HG02678 (cell line): ENCODE results near the gene ATP1A4.
"Not testable (repeated sequence)": the region's sequence is repeated elsewhere in the genome, so short reads cannot be mapped to it uniquely, and the experiment has no call there.

Source experiments
- ATAC-seq: cut with Tn5 transposase; IDR thresholded peaks from one replicate; pipeline ENCODE4 v1.9.1; 2021; ENCODE audit warnings: mild to moderate bottlenecking, moderate library complexity; ENCODE audit not compliant: unreplicated experiment

ATP1A4 gene

DNA sequence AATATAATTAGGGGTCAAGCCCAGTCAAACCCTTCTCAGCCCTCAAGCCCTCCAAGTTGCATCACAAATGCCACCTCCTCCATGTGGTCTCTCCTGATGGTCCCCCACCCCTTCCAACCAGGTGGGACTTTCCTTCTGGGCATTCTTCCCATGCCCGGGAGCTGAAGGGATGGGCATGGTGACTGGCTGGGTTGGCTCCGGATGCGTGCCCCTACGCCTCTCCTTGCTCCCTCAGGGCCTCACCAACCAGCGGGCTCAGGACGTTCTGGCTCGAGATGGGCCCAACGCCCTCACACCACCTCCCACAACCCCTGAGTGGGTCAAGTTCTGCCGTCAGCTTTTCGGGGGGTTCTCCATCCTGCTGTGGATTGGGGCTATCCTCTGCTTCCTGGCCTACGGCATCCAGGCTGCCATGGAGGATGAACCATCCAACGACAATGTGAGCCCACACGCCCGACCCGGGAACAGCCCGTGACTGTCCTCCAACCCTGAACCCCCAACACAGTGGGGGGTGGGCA lies 28.4 kb upstream of the ATP1A4 start:
- ATAC-seq, result no peak

- no peak for ATAC-seq
Measured at GRCh38 chr1:160123726-160124125, 27.7 kb upstream of the ATP1A4 start.

DNA sequence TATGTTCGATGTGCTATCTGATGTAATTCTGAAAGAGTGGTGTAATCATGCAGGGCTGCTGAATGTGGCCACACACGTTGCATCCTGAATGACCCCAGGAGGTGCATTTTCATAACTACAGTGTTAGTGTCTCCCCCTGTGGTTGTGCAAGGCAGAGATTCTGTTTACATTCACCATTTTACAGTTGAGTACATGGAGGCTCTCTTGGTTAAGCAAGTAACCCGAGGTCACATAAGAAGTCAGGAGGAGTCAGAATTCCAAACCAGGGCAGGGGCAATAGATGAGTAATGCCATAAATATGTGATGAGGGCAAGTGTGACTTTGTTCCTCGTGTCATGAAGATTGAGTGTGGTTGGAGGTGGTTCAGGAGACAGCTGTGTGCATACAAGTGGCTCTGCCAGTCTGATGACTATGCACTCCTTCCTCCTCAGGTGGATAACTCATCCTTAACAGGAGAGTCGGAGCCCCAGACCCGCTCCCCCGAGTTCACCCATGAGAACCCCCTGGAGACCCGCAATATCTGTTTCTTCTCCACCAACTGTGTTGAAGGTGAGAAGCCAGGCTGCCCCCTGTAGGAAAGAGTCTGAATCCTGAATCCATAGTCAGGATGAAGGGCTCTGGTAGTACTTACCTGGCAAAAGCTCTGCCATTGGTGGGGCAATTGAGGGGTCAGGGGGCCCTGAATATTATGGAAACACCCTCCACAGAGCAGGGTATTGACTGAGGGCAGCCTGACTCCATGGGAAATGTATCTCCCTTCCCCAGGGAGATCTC lies 26.5 kb upstream of the ATP1A4 start:
- no peak for ATAC-seq

DNA sequence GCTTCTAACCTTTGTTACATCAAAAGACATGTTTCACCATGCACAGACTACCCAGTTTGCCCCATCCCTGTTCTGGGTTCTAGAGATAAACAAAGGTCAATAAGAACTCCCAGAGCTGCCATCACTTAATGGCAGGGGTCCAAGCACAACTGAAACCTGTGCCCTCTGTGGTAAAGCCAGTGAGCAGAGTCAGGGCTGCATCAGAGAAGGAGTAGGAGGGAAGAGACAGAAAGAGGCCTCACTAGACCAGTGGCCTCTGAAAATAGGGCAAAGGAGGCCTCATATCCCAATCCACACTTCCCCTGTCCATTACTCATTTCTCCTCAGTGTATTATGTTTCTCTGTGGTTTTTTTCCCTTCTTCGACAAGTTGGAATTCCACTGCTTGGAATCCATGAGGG lies 25.7 kb upstream of the ATP1A4 start:
- no peak for ATAC-seq

GRCh38 chr1:160126342-160126741 lies 25.1 kb upstream of the ATP1A4 start:
- ATAC-seq, result not testable (repeated sequence)

GRCh38 chr1:160127381-160127780 lies 24.0 kb upstream of the ATP1A4 start:
- ATAC-seq, result no peak

- ATAC-seq, result no peak
Measured at GRCh38 chr1:160127865-160128523, 23.4 kb upstream of the ATP1A4 start.

GRCh38 chr1:160128636-160129035 lies 22.8 kb upstream of the ATP1A4 start:
- no peak for ATAC-seq

DNA sequence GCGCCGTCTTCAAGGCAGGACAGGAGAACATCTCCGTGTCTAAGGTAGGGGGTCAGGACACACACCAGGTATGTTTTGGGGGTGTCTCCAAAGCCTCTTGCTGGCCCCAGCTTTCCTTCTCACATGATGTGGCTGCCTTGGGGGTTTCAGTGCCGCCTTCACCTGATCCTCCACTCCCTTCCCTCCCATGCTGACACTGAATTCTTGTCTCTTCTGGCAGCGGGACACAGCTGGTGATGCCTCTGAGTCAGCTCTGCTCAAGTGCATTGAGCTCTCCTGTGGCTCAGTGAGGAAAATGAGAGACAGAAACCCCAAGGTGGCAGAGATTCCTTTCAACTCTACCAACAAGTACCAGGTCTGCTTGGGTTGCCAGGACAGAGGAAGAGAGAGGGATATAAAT lies 22.4 kb upstream of the ATP1A4 start:
- ATAC-seq, result no peak

- ATAC-seq, result no peak
Measured at GRCh38 chr1:160129558-160129957, 21.8 kb upstream of the ATP1A4 start.

DNA sequence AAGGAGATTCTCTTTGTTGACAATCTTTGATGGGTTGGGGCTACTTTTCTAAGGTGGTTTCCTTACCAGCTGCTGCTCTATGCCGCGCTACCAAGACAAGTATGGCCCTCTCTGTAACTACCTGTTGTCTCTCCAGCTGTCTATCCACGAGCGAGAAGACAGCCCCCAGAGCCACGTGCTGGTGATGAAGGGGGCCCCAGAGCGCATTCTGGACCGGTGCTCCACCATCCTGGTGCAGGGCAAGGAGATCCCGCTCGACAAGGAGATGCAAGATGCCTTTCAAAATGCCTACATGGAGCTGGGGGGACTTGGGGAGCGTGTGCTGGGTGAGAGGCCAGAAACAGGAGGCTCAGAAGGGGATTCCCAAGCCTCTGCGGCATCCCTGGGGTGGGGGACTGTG lies 21.4 kb upstream of the ATP1A4 start:
- no peak for ATAC-seq

DNA sequence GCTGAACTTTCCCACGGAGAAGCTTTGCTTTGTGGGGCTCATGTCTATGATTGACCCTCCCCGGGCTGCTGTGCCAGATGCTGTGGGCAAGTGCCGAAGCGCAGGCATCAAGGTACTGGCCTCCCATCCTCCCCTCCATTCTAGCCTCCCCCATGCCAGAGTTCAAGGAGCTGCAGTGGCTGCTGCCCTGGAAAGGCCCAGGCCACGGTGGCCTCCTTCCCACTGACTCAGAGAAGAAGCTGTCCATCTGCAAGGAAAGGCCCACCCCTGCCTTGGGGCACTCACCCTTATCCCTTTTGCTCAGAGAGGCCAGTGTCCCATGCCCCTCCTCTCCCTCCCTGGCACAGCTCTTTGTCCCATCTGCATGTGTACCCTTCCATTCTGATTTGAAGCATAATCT lies 20.9 kb upstream of the ATP1A4 start:
- no peak for ATAC-seq

DNA sequence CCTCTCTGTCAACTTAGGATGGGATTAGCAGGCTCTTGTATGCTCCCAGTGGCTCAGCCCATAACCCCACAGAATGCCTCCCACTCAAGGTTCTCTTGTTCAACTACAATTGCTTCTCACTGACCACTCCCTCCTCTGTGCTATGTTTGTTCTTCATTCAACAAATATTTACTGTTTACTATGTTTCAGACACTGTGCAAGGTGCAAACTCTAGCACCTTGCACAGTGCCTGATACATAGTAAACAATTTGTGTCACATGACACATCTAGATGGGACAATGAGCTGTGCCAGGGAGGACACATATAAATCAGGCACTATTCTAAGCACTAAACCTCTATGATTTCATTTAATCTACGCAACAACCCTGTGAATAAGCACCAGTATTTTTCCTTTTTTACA lies 20.5 kb upstream of the ATP1A4 start:
- no peak for ATAC-seq

DNA sequence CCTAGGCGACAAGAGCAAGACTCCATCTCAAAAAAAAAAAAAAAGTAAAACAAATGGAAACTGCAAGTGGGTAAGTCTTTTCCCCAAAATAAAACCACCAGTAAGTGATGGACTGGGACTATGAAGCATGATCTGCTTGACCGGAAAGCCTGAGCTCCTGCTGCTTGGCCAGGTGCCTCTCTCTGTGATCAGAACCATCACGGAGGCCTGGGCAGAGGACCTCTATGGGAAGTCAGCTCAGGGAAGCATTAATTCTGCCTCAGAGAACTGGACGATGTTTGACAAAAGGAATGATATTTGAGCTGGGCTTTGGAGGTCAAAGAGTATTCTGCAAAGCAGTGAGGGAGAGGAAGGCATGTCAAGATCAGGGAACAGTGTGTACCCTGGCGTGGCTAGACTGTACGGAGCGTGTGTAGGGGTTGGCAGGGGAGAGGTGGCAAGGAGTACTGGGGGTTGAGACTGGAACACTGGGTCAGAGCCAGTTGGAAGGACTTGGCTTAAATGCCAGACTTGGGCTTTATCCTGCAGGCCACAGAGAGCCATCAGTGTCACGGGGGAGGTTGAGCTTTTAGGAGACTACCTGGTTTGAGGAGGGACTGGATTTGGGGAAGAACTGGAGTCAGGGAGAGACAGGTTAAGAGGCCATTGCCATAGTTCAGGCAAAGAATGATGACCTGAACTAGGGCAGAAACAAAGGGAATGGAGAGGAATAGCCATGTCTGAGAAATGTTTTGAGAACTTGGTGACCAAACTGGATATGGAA lies 19.4 kb upstream of the ATP1A4 start:
- no peak for ATAC-seq

DNA sequence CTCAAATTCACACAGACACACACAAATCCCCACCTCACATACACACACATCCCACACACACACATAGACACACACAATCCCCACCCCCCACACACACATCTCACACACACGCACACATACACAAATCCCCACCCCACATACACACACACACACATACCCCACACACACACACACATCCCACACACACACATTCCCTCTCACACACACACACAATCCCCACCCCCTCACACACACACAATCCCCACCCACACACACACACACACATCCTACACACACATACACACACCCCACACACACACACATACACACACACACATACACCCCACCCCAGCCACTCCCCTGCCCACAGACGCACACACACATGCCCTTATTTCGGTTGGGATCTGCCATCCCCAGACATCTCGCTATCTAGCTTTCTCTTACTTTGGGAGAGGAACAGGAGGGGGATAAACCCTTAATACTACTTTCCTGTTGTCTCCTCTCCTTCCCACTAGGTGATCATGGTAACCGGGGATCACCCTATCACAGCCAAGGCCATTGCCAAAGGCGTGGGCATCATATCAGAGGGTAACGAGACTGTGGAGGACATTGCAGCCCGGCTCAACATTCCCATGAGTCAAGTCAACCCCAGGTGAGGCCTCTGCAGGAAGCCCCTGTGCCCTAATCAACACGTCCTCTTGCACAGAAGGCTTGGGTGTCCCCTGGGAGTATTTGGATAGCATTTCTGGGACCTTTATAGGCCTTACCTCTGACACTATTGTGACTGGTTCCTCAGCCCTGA lies 17.2 kb upstream of the ATP1A4 start:
- no peak for ATAC-seq

GRCh38 chr1:160134791-160135572 lies 16.4 kb upstream of the ATP1A4 start:
- no peak for ATAC-seq

GRCh38 chr1:160136121-160136925 lies 15.1 kb upstream of the ATP1A4 start:
- ATAC-seq, result no peak

- ATAC-seq, result no peak
Measured at GRCh38 chr1:160136926-160137200, 14.5 kb upstream of the ATP1A4 start.

GRCh38 chr1:160137216-160137862 lies 14.1 kb upstream of the ATP1A4 start:
- no peak for ATAC-seq
